GM12892 (cell line): ENCODE results near the gene PADI3.

ENCODE experiments used
- POLR2A ChIP-seq: IDR thresholded peaks from 2 replicates; pipeline ENCODE4 v1.6.1; 2011; ENCODE audit warnings: low read depth, low read length, control low read depth
- POLR2AphosphoS5 ChIP-seq: IDR thresholded peaks from 2 replicates; pipeline ENCODE4 v1.6.1; 2011; ENCODE audit warnings: low read depth, low read length, control low read depth
- TAF1 ChIP-seq: IDR thresholded peaks from 2 replicates; pipeline ENCODE4 v1.6.1; 2011; ENCODE audit warnings: low read depth, mild to moderate bottlenecking, control low read depth, low read length, borderline replicate concordance

- TF ChIP-seq POLR2A, result no peak
- no peak for TF ChIP-seq POLR2AphosphoS5
- TF ChIP-seq TAF1, result no peak
Measured at GRCh38 chr1:17272066-17272465, 23.2 kb downstream of the PADI3 start.
